ENCODE data around the gene ADIPOQ. TPM values are rescaled to one million over a fixed set of nuclear protein-coding genes. Genes with fewer than 3 reads are reported as not detected.
A peak's percentile ranks its signal among the peaks of the same experiment; 100 is the strongest.
"Not testable (repeated sequence)": the region's sequence is repeated elsewhere in the genome, so short reads cannot be mapped to it uniquely, and the experiment has no call there.

The ADIPOQ gene
- total RNA-seq, 5 donors from 2014 or later (not counting 1 experiment from before 2014, with no cell fraction given) = not detected

DNA sequence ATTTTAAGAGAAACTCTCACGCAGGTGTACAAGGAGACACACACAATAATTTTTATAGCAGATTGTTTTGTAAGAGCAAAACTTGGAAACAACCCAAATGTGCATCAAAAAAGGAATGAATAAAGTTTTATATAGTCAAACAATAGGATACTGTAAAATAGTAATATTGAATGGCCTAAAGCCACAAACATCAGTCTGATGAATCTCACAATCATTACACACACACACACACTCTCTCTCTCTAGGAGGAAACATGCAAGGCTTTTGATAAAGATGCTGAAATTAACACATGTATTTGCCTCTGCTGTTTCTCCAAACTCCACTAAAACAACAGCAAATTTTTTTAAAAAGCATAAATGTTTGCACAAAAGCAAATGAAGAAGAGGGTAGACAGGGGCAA is 37.3 kb downstream of the ADIPOQ start:
- no peak overlapping the region for H3K4me3 ChIP-seq (ENCODE audit: control insufficient read depth in 1 of 2, extremely low read depth in 1 of 2, low read length in 1 of 2)
- Mint-ChIP-seq H3K4me3 (no peak overlapping the region), H3K4me1 (peaks cover 36 to 42% (median 40%) of the 10 kb centered on the region in 3 donors), H3K27ac (peak overlapping the region; percentile 80 to 85), H3K36me3 (peaks cover 8% of the 10 kb centered on the region), H3K27me3 (no peaks in the 10 kb centered on the region), H3K9me3 (no peaks in the 10 kb centered on the region)
- no peak for ATAC-seq (replicated peaks in 1 of 4)
- no peaks in the 10 kb centered on the region for H3K36me3 ChIP-seq (ENCODE audit: control insufficient read depth in 2 of 2, extremely low read depth in 1 of 2, insufficient read depth in 1 of 2, low read length in 1 of 2)
- peak overlapping the region; percentile 24 for H3K27ac ChIP-seq (ENCODE audit: low read length)
- H3K27me3 ChIP-seq (replicated peaks in 1 of 2; ENCODE audit: control insufficient read depth in 2 of 2, extremely low read depth in 1 of 2, insufficient read depth in 2 of 2, low read length in 1 of 2) = no peaks in the 10 kb centered on the region
- POLR2A ChIA-PET = no interaction called here
- DNase-seq = no peak
- peaks cover 0 to 7% of the 10 kb centered on the region in 2 experiments for H3K4me1 ChIP-seq (ENCODE audit: control insufficient read depth in 1 of 2, extremely low read depth in 1 of 2, insufficient read depth in 2 of 2, low read length in 2 of 2)
- no CpG with 5 or more reads among the region's 1 CpG for WGBS (ENCODE audit: insufficient coverage)
- no peaks in the 10 kb centered on the region for H3K9me3 ChIP-seq
- CTCF ChIA-PET = interaction anchor here (0.6 to 1.0 kb wide), 2 partner anchors 36 to 185 kb away, joined by 3 read pairs; no protein-coding TSS in a partner anchor

DNA sequence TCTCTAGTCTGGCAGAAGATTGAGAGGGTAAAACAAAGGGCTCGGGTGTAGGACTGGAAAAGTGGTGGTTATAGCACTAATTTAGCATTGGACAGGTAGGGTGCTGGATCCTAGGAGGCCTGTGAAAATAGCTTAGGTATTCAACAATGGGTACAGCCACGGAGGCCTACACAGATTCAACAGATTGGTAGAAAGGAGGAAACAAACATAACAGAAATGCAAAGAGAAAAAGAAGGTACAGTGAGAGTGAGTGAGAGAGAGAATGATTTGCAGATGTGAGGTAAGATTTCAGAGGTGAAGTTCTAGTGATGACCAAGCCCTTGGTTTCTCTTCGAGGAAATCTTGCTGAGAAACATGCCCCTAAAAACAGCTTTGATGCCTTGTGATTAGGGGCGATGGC is 37.9 kb downstream of the ADIPOQ start:
- DNase-seq = no peak
- ATAC-seq (replicated peaks in 1 of 4) = peak in 1 of 4 experiments; percentile 19
- Histone ChIP-seq H3K4me3 (ENCODE audit: control insufficient read depth in 1 of 2, extremely low read depth in 1 of 2, low read length in 1 of 2) (no peak overlapping the region), H3K27me3 (replicated peaks in 1 of 2; ENCODE audit: control insufficient read depth in 2 of 2, extremely low read depth in 1 of 2, insufficient read depth in 2 of 2, low read length in 1 of 2) (no peaks in the 10 kb centered on the region), H3K36me3 (ENCODE audit: control insufficient read depth in 2 of 2, extremely low read depth in 1 of 2, insufficient read depth in 1 of 2, low read length in 1 of 2) (no peaks in the 10 kb centered on the region), H3K4me1 (ENCODE audit: control insufficient read depth in 1 of 2, extremely low read depth in 1 of 2, insufficient read depth in 2 of 2, low read length in 2 of 2) (peaks cover 0 to 7% of the 10 kb centered on the region in 2 experiments), H3K9me3 (no peaks in the 10 kb centered on the region), H3K27ac (ENCODE audit: low read length) (peak overlapping the region; percentile 24)
- peaks cover 8% of the 10 kb centered on the region for H3K36me3 Mint-ChIP-seq
- peak overlapping the region in 2 of 3 donors; percentile 4 to 13 for H3K4me3 Mint-ChIP-seq
- H3K27me3 Mint-ChIP-seq = no peaks in the 10 kb centered on the region
- H3K27ac Mint-ChIP-seq = peak overlapping the region; percentile 80 to 85
- WGBS (ENCODE audit: insufficient coverage) = 17% methylated on average over 1 of the region's 4 CpGs
- ChIA-PET POLR2A (interaction anchor here in 1 of 2 donors (0.5 kb wide), 1 partner anchor 40 kb away, joined by 4 read pairs; no protein-coding TSS in a partner anchor), CTCF (interaction anchor here in 1 of 2 donors (0.9 to 1.0 kb wide), 2 partner anchors 31 to 36 kb away, joined by 3 read pairs; no protein-coding TSS in a partner anchor)
- H3K4me1 Mint-ChIP-seq = peaks cover 36 to 42% (median 40%) of the 10 kb centered on the region in 3 donors
- H3K9me3 Mint-ChIP-seq = no peaks in the 10 kb centered on the region

DNA sequence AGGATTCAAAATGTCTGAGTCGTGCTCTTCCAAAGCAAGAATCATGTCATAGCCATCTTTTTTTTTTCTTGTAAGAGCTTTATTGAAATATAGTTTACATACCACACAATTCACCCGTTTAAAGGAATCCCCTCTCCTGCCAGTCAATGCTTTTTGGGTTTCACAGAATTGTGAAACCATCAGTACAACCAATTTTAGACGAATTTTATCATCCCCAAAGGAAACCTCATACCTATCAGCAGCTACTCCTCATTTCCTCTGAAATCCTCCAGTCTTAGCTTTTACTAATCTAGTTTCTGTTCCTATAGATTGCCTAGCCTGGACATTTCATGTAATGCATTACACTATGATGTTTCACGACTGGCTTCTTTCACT is 39.6 kb downstream of the ADIPOQ start:
- Histone ChIP-seq H3K27ac (ENCODE audit: low read length) (no peak overlapping the region), H3K4me1 (ENCODE audit: control insufficient read depth in 1 of 2, extremely low read depth in 1 of 2, insufficient read depth in 2 of 2, low read length in 2 of 2) (peaks cover 0 to 7% of the 10 kb centered on the region in 2 experiments), H3K36me3 (ENCODE audit: control insufficient read depth in 2 of 2, extremely low read depth in 1 of 2, insufficient read depth in 1 of 2, low read length in 1 of 2) (no peaks in the 10 kb centered on the region), H3K4me3 (ENCODE audit: control insufficient read depth in 1 of 2, extremely low read depth in 1 of 2, low read length in 1 of 2) (no peak overlapping the region), H3K27me3 (replicated peaks in 1 of 2; ENCODE audit: control insufficient read depth in 2 of 2, extremely low read depth in 1 of 2, insufficient read depth in 2 of 2, low read length in 1 of 2) (no peaks in the 10 kb centered on the region), H3K9me3 (no peaks in the 10 kb centered on the region)
- H3K27me3 Mint-ChIP-seq = no peaks in the 10 kb centered on the region
- H3K36me3 Mint-ChIP-seq = peaks cover 8% of the 10 kb centered on the region
- ATAC-seq (replicated peaks in 1 of 4) = no peak
- peak overlapping the region; percentile 68 to 69 for H3K27ac Mint-ChIP-seq
- 33% methylated on average over 1 of the region's 4 CpGs for WGBS (ENCODE audit: insufficient coverage)
- POLR2A ChIA-PET = interaction anchor here in 1 of 2 donors (0.6 to 0.7 kb wide), 2 partner anchors 11 to 220 kb away, joined by 3 to 4 read pairs; no protein-coding TSS in a partner anchor
- no peak overlapping the region for H3K4me3 Mint-ChIP-seq
- H3K9me3 Mint-ChIP-seq = no peaks in the 10 kb centered on the region
- peaks cover 36 to 42% (median 42%) of the 10 kb centered on the region in 3 donors for H3K4me1 Mint-ChIP-seq
- no peak for DNase-seq
- CTCF ChIA-PET = no interaction called here

DNA sequence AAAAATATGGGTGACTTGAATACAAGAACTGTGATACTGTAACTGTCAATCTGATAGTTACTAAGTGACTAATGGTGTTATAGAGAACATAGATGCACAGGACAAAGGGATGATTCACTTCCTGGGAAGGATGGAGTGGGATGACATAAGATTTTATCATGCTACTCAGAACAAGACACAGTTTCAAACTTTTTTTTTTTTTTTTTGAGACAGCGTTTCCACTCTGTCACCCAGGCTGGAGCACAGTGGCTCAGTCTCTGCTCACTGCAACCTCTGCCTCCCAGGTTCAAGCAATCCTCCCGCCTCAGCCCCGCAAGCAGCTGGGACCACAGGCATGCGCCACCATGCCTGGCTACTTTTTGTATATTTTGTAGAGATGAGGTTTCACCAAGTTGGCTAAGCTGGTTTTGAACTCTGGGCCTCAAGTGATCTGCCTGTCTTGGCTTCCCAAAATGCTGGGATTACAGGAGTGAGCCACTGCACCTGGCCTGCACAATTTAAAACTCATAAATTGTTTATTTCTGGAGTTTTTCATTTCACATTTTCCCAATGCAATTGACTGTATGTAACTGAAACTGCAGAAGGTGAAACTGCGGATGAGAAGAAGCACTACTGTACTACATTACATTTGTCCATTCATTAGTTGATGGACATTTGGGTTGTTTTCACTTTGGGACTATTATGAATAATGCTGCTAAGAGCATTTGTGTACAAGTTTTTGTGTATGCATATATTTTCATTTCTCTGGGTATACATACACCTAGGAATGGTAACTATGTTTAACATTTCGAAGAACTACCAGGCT is 40.6 kb downstream of the ADIPOQ start:
- Histone ChIP-seq H3K36me3 (ENCODE audit: control insufficient read depth in 2 of 2, extremely low read depth in 1 of 2, insufficient read depth in 1 of 2, low read length in 1 of 2) (no peaks in the 10 kb centered on the region), H3K27me3 (replicated peaks in 1 of 2; ENCODE audit: control insufficient read depth in 2 of 2, extremely low read depth in 1 of 2, insufficient read depth in 2 of 2, low read length in 1 of 2) (no peaks in the 10 kb centered on the region), H3K4me3 (ENCODE audit: control insufficient read depth in 1 of 2, extremely low read depth in 1 of 2, low read length in 1 of 2) (no peak overlapping the region), H3K4me1 (ENCODE audit: control insufficient read depth in 1 of 2, extremely low read depth in 1 of 2, insufficient read depth in 2 of 2, low read length in 2 of 2) (peaks cover 0 to 7% of the 10 kb centered on the region in 2 experiments), H3K9me3 (no peaks in the 10 kb centered on the region), H3K27ac (ENCODE audit: low read length) (no peak overlapping the region)
- ATAC-seq (replicated peaks in 1 of 4) = peak in 3 of 4 experiments; percentile 23 to 61 (median 43)
- no peaks in the 10 kb centered on the region for H3K27me3 Mint-ChIP-seq
- peak overlapping the region; percentile 17 to 59 for H3K27ac Mint-ChIP-seq
- H3K4me1 Mint-ChIP-seq = peaks cover 36 to 43% (median 42%) of the 10 kb centered on the region in 3 donors
- POLR2A ChIA-PET = no interaction called here
- CTCF ChIA-PET = no interaction called here
- no peaks in the 10 kb centered on the region for H3K9me3 Mint-ChIP-seq
- H3K4me3 Mint-ChIP-seq = no peak overlapping the region
- peaks cover 8% of the 10 kb centered on the region for H3K36me3 Mint-ChIP-seq
- WGBS (ENCODE audit: insufficient coverage) = no CpG with 5 or more reads among the region's 6 CpGs
- no peak for DNase-seq

DNA sequence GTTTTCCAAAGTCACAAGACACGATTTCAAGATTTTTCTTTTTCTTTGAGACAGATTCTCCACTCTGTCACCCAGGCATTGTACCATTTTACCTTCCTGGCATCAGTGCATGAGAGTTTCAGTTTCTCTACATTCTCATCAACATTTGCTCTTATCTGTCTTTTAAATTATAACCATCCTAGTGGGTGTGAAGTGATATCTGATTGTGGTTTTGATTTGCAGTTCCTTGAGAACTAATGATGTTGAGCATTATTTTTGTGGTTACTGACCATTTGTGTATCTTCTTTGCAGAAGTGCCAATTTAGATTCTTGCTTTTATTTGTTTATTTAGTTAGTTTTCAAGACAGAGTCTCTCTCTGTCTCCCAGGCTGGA is 41.2 kb downstream of the ADIPOQ start:
- H3K27ac Mint-ChIP-seq = peak overlapping the region; percentile 17 to 59
- DNase-seq = no peak

DNA sequence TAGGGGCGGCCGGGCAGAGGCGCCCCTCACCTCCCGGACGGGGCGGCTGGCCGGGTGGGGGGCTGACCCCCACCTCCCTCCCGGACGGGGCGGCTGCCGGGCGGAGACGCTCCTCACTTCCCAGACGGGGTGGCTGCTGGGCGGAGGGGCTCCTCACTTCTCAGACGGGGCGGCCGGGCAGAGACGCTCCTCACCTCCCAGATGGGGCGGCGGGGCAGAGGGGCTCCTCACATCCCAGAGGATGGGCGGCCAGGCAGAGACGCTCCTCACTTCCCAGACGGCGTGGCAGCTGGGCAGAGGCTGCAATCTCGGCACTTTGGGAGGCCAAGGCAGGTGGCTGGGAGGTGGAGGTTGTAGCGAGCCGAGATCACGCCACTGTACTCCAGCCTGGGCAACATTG is 42.4 kb downstream of the ADIPOQ start:
- H3K4me1 Mint-ChIP-seq = peaks cover 35 to 42% (median 39%) of the 10 kb centered on the region in 3 donors
- H3K27me3 ChIP-seq (replicated peaks in 1 of 2; ENCODE audit: control insufficient read depth in 2 of 2, extremely low read depth in 1 of 2, insufficient read depth in 2 of 2, low read length in 1 of 2); H3K4me3 Mint-ChIP-seq; H3K4me1 ChIP-seq (ENCODE audit: control insufficient read depth in 1 of 2, extremely low read depth in 1 of 2, insufficient read depth in 2 of 2, low read length in 2 of 2); CTCF ChIA-PET; H3K4me3 ChIP-seq (ENCODE audit: control insufficient read depth in 1 of 2, extremely low read depth in 1 of 2, low read length in 1 of 2); H3K36me3 Mint-ChIP-seq; ATAC-seq (replicated peaks in 1 of 4); H3K27ac ChIP-seq (ENCODE audit: low read length); H3K27me3 Mint-ChIP-seq; H3K36me3 ChIP-seq (ENCODE audit: control insufficient read depth in 2 of 2, extremely low read depth in 1 of 2, insufficient read depth in 1 of 2, low read length in 1 of 2); DNase-seq; H3K9me3 ChIP-seq; POLR2A ChIA-PET; H3K9me3 Mint-ChIP-seq; H3K27ac Mint-ChIP-seq: not testable (repeated sequence)
- no CpG with 5 or more reads among the region's 29 CpGs for WGBS (ENCODE audit: insufficient coverage)

More for the DNA sequence above, 41.2 kb downstream of the ADIPOQ start:
- no peaks in the 10 kb centered on the region for H3K36me3 ChIP-seq (ENCODE audit: control insufficient read depth in 2 of 2, extremely low read depth in 1 of 2, insufficient read depth in 1 of 2, low read length in 1 of 2)
- peaks cover 0 to 7% of the 10 kb centered on the region in 2 experiments for H3K4me1 ChIP-seq (ENCODE audit: control insufficient read depth in 1 of 2, extremely low read depth in 1 of 2, insufficient read depth in 2 of 2, low read length in 2 of 2)
- H3K27me3 Mint-ChIP-seq = no peaks in the 10 kb centered on the region
- H3K9me3 Mint-ChIP-seq = no peaks in the 10 kb centered on the region
- H3K9me3 ChIP-seq = no peaks in the 10 kb centered on the region
- no CpG with 5 or more reads among the region's 1 CpG for WGBS (ENCODE audit: insufficient coverage)
- CTCF ChIA-PET = no interaction called here
- no peak overlapping the region for H3K4me3 ChIP-seq (ENCODE audit: control insufficient read depth in 1 of 2, extremely low read depth in 1 of 2, low read length in 1 of 2)
- ATAC-seq (replicated peaks in 1 of 4) = no peak
- no peak overlapping the region for H3K4me3 Mint-ChIP-seq
- H3K27ac ChIP-seq (ENCODE audit: low read length) = no peak overlapping the region
- no peaks in the 10 kb centered on the region for H3K27me3 ChIP-seq (replicated peaks in 1 of 2; ENCODE audit: control insufficient read depth in 2 of 2, extremely low read depth in 1 of 2, insufficient read depth in 2 of 2, low read length in 1 of 2)
- peaks cover 40 to 47% (median 46%) of the 10 kb centered on the region in 3 donors for H3K4me1 Mint-ChIP-seq
- POLR2A ChIA-PET = no interaction called here
- H3K36me3 Mint-ChIP-seq = peaks cover 8% of the 10 kb centered on the region

All from T-cell (primary cell).